ENCODE data around the gene CERS6.

DNA sequence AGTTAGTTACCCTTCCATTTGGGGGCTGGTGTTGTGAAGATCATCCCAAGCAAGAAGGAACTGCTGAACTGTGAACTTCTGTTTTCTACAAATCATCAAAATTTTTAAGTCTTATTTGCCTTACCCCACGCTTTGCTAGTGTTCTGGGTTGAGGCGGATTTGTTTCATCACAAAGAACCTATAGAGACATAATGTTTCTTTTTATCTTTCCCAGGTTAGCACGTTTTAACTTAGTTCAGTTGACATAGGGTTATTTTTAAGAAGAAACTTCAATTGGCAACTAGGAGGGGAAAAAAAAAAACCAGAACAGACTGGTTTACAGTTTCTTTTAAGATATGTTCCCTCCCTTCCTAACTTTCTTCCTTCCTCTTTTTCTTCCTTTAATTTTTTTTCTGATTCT is 31.1 kb upstream of the CERS6 start:
- TF ChIP-seq ZFP3 (CRISPR knock-in tag; IDR thresholded peaks at IDR 0.05) (no peak), ESRRG (CRISPR knock-in tag; IDR thresholded peaks at IDR 0.05) (no peak), ARNTL (CRISPR knock-in tag; IDR thresholded peaks at IDR 0.05; ENCODE audit: borderline replicate concordance, low read depth) (no peak), GLIS3 (CRISPR knock-in tag; IDR thresholded peaks at IDR 0.05) (no peak), ZNF565 (CRISPR knock-in tag; conservative IDR thresholded peaks at IDR 0.05; ENCODE audit: low read depth) (no peak), ZNF8 (CRISPR knock-in tag; IDR thresholded peaks at IDR 0.05) (no peak), TOX (CRISPR knock-in tag; IDR thresholded peaks at IDR 0.05; ENCODE audit: borderline replicate concordance) (no peak)
- TF ChIP-seq, protein P1, sequence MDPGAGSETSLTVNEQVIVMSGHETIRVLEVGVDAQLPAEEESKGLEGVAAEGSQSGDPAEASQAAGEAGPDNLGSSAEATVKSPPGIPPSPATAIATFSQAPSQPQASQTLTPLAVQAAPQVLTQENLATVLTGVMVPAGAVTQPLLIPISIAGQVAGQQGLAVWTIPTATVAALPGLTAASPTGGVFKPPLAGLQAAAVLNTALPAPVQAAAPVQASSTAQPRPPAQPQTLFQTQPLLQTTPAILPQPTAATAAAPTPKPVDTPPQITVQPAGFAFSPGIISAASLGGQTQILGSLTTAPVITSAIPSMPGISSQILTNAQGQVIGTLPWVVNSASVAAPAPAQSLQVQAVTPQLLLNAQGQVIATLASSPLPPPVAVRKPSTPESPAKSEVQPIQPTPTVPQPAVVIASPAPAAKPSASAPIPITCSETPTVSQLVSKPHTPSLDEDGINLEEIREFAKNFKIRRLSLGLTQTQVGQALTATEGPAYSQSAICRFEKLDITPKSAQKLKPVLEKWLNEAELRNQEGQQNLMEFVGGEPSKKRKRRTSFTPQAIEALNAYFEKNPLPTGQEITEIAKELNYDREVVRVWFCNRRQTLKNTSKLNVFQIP (CRISPR knock-in tag; IDR thresholded peaks at IDR 0.05; ENCODE audit: borderline replicate concordance, low read depth), result no peak
- TF ChIP-seq, protein P2, sequence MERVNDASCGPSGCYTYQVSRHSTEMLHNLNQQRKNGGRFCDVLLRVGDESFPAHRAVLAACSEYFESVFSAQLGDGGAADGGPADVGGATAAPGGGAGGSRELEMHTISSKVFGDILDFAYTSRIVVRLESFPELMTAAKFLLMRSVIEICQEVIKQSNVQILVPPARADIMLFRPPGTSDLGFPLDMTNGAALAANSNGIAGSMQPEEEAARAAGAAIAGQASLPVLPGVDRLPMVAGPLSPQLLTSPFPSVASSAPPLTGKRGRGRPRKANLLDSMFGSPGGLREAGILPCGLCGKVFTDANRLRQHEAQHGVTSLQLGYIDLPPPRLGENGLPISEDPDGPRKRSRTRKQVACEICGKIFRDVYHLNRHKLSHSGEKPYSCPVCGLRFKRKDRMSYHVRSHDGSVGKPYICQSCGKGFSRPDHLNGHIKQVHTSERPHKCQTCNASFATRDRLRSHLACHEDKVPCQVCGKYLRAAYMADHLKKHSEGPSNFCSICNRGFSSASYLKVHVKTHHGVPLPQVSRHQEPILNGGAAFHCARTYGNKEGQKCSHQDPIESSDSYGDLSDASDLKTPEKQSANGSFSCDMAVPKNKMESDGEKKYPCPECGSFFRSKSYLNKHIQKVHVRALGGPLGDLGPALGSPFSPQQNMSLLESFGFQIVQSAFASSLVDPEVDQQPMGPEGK (CRISPR knock-in tag; IDR thresholded peaks at IDR 0.05; ENCODE audit: borderline replicate concordance), result no peak
